HG03565 (cell line): Measurements from ENCODE around the gene ALKBH5.
"Not testable (repeated sequence)": the region's sequence is repeated elsewhere in the genome, so short reads cannot be mapped to it uniquely, and the experiment has no call there.

ENCODE experiments used
- ATAC-seq: cut with Tn5 transposase; IDR thresholded peaks from one replicate; pipeline ENCODE4 v1.9.1; 2021; ENCODE audit warnings: mild to moderate bottlenecking, moderate library complexity; ENCODE audit not compliant: unreplicated experiment

The ALKBH5 gene

DNA sequence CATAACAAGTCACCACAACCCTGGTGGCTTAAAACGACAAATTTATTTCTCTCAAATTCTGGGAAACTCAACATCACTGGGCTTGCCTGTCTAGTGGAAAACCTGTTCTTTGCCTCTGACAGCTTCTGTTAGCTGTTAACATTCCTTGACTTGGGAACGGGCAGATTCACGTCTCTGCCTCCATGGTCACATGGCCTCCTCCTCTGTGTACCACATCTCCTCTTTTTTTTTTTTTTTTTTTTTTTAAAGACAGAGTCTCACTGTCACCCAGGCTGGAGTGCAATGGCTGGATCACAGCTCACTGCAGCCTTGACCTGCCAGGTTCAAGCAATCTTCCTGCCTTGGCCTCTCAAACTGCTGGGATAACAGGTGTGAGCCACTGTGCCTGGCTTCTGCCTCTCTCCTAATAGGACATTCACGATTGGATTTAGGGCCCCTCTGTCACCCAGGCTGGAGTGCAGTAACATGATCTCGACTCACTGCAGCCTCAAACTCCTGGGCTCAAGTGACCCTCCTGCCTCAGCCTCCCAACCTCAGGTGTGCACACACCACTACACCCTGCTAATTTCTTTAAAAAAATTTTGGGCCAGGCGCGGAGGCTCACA, 30.1 kb downstream of the ALKBH5 start:
- ATAC-seq: no peak

DNA sequence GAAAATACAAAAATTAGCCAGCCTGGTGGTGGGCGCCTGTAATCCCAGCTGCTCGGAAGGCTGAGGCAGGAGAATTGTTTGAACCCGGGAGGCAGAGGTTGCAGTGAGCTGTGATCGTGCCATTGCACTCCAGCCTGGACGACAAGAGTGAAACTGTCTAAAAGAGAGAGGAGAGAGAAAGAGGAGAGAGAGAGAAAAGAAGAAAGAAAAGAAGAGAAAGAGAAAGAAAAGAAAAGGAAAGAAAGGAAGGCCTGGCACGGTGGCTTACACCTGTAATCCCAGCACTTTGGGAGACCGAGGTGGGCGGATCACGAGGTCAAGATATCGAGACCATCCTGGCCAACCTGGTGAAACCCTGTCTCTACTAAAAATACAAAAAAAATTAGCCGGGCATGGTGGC, 33.3 kb downstream of the ALKBH5 start:
- ATAC-seq: not testable (repeated sequence)

DNA sequence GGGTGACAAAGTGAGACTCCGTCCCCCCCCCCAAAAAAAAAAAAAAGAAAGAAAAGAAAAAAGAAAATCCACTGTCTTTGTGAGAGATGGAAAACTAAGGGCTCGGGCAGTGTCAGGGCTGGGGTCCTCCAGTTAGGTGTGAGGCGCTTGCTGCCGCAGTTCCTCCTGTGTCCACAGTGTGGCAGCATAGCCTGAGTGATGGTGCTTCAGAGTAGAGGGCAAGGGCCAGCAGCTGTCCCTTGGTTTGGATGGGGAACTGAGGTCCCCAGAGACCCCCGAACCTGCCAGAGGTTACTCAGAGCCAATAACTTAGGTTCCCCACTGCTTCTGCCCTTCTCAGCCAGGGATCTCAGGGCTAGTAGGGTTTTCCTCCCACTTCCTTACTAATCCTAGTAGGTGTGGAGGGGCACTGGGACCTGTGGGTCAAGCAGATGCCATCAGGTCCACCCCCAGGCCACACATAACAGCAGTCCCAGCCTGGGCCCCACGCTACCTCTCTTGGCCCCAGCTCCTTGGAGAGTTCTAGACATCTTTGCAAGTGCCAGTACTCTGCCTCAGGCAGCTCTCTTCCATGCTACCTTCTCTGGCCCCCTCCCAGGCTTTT, 33.9 kb downstream of the ALKBH5 start:
- no peak for ATAC-seq

DNA sequence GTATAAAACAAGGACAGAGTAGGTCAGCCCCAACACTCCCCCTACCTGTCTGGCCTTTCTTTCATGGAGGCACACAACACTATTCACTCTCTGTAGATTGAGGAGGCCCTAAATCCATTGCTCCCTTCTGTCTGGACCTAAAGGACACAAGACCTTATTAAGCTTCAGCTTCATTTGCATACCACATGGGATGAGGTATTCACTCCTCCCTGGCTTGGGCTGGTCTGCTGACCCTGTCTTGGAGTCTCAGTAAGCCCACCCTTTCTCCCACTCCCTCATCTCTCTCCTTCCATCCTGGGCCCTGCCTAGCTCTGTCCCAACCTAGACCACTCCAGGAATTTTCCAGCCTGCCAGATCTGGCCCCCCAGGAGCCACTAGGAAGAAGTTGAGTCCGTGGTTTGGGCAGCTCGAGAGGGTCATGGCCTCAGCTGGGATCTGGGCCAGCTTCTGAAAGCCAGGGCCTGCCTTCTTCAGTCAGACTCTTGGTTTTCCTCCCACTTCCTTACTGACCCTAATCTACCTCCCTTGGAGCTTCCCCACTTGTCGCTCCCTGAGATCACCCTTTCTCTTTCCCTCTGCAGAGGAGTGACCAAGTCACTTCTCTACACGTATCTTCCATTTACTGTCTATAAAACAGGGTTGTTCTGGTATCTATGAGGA, 35.3 kb downstream of the ALKBH5 start:
- ATAC-seq: no peak

DNA sequence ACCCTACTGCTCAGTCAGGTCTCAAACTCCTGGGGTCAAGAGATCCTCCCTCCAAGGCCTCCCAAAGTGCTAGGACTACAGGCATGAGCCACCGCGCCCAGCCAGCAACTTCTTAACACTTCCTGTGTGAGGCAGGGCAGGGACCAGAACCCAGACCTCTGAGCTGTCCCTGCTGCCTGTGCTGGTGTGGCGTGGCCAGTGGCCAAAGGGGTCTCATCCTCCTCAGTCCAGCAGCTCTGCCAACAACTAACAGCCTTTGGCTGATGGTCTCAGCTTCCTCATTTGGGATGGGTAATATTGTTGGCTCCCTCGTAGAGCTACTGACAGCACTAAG, 40.4 kb downstream of the ALKBH5 start:
- ATAC-seq: no peak

DNA sequence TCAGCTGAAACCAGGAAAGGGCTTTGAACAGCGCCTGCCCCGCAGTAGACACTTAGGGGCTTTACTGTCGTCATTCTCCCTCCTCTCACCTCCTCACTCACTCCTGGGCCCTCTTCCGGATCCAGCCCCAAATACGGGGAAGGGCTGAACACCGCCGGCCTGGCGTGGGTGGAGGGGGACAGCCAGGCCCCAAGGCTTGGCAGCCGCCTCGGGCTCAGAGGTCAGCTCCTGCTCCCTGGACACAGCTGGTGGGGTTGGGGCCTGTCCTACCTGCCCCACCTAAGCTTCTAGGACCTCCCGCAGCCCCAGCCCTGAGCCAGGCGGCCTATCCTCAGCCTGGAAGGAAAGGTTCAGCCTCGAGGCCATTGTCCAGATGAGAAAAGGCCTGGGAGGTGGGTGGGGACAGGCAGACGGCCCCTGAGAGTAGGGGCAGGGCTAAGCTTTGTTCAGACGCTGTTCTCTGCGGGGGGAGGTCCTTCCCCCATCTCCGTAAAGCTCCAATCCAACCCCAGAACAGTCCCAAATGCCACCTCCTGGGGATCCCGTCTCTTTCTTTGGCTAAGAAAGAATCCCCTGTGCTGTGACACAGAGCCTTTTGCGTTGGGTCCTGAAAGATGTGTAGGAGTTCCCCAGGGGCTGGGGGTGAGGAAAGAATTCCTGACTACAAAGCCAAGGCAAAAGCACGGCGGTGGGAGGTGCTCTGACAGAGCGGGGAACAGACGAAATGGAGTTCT, 40.9 kb downstream of the ALKBH5 start:
- ATAC-seq: no peak

DNA sequence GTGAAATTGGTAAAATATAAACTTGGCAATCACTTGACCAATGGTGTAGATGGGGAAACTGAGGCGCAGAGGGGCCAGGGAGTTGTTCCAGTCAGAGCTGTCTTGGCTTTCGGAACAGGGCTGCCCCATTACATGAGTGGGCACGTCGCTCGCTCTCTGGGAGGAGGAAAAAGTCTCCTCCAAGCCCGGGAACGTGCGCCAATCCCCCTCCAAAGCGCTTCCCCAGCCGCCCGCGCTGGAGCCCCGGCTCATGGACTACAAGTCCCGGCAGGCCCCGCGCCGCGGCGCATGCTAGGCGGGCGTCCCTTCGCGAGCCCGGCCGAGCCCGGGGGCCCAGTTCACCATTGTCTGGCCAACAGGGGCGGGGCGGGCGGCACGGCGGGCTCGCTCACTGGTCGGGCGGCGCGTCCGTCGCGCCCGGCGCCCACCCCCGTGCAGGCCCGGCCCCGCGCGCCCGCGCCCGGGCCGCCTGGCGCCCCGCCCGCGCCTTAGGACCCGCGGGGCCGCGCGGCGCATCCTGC, 41.6 kb downstream of the ALKBH5 start, which contains the start of gene LLGL1:
Gene LLGL1 (plus strand): TSS at position 515 of the 521 bp plus-strand sequence. CDS start 48 bp downstream, outside the sequence.
- ATAC-seq: peak; percentile 82

DNA sequence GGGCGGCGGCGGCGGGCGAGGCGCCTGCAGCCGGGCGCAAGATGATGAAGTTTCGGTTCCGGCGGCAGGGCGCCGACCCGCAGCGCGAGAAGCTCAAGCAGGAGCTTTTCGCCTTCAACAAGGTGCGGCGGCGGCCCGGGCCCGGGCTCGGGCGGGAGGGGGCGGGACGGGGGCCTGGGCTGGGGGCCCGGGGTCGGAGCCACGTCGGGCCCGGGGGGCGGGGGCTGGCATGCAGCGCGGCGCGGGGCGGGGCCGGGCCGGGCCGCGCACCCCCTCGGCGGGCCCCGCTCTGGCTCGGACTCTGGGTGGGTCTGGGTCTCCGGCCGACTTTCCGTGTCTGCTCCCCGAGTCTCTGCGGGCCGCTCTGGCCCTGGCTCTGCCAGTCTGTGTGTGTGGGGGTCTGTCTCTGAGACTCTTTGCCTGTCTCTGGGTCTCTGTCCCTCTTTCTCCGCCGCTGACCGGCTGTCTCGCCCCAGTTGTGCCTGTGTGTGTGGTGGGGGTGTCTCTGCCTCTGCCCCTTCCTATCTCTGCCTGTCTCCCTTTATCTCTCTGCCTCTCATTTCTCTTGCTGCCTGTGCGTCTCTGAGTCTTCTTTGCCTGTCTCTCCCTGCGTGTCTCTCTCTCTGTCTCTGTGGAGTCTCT, 42.1 kb downstream of the ALKBH5 start:
- ATAC-seq: no peak

DNA sequence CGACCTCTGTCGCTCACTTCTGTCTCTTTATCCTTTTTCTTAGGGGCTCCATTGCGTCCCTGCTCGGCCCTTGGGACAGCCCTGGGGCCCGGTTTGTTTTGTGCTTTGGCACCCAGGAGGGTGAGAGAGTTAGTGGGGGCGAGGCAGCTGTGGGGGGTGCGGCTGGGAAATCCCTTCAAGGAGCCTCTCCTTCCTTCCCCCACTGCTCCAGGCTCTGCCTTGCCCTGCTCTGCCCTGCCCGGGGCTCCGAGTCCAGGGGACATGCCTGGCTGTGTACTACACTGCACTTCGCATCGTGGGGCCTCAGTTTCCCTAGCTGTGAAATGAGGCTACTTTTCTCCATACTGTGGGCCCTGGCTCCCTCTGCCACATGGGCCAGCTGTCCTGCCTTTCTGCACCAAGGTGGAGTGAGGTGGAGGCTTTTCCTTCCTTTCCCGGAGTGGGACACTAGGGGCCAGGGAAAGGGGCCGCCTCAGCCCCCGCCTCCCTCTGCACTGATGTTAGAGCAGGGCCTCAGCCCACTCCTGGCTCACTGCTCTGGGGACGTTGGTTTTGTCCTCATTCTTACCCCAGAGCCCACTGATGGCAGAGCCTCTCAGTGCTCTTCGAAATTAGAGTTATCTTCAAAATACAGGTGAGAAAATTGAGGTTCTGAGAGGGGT, 42.8 kb downstream of the ALKBH5 start:
- no peak for ATAC-seq

DNA sequence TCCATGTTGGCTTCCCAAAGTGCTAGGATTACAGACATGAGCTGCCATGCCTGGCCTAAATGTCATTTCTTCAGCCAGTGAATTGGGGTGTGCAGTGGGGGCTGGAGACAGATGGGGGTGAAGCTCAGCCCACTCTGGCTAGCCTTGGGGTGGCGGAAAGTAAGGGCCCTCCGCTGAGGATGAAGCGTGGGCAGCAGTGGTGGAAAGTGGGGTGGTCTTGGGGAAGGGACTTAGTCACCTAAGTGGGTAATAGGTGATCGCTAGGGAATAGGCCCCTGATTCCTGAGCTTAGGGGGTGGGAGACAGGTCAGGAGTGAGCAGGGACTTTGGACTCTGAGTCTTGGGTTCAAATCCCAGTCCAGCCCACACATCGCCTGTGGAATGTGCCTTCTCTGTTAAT, 44.0 kb downstream of the ALKBH5 start:
- no peak for ATAC-seq

DNA sequence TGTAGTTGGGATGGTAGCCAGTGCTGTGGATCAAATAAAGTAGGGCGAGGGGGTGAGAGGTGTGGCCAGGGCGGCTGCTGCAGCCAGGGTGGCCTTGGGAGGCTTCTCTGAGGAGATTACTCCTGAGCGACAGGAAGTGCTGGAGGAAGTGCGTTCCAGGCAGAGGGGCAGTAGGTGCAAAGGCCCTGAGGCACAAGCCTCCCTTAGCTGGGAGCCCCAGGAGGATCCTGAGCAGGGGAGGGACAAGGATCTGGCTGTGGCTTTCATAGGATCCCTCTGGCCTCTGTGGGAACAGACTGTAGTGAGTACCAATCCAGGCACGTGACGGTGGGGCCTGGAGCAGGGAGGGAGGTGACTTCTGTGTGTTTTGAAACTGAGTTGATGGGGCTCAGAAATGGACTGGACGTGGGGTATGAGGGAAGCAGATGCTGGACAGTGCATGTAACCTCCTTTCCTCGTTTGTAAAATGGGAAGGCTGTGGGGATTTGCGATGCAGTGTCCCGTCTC, 44.6 kb downstream of the ALKBH5 start:
- no peak for ATAC-seq

DNA sequence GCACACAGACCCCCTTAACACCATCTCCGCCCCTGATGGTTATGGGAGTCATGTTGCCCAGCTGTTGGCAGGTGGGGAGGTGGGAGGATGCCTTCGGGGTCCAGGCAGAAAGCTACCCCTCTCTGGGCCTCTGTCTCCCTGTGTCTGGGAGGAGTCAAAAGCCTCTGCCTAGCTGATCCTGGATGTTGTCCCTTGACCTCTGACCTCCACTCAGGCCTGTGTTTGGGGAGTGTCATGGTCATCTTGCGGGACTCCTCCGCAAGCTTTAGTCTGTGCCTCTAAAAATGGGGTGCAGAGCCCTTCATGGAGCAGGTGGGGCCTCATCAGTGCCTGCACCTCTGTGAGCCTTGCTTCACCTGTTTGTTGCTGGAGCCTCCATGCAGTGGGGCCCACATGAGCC, 45.6 kb downstream of the ALKBH5 start:
- no peak for ATAC-seq

DNA sequence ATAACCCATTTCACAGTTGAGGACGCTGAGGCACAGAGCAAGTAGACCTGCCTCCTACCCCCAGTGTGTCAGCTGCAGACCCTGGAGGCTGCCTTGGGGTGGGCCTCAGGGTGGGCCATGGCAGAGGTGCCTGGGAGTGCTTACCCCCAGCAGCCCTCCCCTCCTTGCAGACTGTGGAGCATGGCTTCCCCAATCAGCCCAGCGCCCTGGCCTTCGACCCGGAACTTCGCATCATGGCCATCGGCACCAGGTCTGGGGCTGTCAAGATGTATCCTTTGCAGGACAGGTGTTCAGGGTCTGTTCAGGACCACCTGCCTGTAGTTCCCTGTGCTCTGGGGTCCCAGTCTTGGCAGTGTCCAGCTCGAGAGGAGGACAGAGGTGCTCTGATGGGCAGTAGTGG, 46.1 kb downstream of the ALKBH5 start:
- no peak for ATAC-seq

DNA sequence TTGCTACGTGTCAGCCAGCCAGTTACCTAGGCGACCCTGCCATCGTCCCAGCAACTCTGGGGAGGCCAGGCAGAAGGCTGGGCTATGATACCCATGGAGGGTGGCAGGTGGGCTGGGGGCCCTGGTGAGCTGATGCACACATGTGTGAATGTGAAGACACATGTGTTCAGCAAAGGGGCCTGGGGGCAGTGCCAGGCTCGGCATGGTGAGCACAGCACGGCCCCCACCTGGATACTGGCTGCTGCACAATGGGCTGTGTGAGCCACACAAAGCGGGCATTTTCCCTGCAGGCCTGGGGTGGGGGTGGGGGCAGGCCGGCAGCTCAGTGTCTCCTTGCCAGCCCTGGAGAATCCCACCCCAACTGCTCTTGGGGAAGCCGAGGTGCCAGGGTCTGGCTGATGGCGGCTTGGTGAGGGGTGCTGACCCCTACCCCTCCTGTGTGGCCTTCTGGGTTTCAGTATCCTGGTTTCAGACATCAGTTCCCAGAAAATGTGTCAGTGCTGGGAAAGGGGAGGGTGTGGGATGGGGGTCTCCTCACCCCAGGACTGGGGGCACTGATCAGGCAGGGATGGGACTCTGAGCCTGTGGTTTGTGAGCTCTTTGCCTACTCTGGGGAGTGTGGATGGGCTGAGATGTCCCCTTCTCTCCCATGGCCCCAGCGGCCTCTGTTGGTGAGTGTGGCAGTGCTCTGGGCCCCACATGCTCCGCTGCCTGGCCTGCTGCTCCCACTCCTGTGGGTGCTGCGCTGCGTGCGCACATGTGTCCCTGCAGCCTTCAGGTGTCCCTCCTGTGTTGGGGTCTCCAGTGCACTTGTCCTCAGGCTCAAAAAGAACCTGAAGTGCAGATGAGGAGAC, 46.9 kb downstream of the ALKBH5 start:
- no peak for ATAC-seq

DNA sequence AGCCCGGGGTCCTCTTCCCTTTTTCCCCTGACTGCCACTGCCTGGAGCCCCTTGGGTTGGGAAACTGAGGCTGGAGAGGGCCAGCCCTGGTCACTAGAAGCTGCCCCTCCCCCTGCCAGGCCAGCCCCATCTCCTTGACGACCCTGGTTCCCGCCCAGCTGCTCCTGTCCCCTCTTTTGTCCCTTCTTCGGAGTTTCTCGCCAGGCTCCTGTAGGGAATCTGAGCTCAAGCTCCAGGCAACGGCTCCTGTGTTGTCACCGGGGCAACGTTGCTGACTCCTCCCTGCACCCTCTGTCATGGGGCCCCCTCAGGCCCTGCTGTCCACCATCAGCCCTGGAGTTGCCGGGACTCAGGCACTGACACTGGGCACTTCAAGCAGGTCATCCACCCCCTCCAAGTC, 47.5 kb downstream of the ALKBH5 start:
- no peak for ATAC-seq

DNA sequence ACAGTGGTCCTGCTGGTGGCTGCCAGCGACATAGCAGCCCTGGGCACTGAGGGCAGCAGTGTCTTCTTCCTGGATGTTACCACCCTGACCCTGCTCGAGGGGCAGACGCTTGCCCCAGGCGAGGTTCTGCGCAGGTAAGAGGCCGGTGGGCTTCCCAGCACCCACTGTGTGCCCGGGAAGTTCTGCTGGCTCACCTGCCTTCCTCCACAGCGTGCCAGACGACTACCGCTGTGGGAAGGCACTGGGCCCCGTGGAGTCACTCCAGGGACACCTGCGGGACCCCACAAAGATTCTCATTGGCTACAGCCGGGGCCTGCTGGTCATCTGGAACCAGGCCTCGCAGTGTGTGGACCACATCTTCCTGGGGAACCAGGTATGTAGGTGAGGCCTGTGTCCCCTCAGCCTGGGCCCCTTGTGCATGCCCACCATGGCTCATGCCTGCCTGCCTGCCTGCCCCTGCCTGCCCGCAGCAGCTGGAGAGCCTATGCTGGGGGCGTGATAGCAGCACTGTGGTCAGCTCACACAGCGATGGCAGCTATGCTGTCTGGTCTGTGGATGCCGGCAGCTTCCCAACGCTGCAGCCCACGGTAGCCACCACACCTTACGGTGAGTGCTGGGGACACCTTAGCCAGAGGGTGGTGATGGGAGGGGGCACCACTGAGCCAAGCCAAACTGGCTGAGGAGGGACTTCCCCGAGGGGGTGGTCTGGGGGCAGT, 50.3 kb downstream of the ALKBH5 start:
- no peak for ATAC-seq

DNA sequence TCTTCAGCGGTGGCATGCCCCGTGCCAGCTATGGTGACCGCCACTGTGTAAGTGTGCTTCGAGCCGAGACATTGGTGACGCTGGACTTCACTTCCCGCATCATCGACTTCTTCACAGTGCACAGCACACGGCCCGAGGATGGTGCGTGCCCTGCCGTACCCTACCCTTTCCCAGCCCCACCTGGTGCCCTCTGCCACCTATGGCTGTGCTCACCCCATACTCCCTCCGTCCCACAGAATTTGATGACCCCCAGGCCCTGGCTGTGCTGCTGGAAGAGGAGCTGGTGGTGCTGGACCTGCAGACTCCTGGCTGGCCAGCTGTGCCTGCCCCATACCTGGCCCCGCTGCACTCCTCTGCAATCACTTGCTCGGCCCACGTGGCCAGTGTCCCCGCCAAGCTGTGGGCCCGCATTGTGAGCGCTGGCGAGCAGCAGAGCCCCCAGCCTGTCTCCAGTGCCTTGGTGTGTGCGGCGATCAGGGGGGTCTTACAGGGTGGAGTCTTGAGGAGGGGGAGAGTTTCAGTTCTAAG, 51.3 kb downstream of the ALKBH5 start:
- ATAC-seq: no peak

DNA sequence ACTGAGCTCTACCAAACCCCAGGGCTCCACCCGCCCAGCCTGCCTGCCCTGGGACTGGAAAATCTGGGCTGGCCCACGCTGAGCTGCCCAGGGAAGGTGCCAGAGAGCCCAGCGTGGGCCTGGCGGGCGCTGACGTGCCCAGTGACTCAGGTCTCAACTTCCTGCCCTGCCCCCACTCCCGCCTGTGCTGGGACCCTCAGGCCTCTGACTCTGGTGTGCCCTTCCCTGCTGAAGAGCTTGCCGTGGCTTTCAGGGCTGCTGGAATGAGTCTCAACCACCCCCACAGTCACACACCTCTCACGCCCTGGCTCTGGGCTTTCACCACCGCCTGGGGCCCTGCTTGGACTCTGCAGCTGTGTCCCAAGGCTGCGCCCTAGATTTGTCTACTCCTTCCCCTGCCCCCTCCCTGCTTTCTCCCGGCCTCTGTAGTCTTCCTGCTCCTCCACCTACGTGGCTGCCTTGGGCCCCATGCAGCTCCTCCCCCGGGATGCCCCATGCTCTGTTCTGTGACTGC, 52.2 kb downstream of the ALKBH5 start:
- no peak for ATAC-seq
